ENCODE results near the gene CFAP52.

- TF ChIP-seq CTCF (IDR thresholded peaks at IDR 0.05 in 2 of 3, conservative IDR thresholded peaks at IDR 0.05 in 1 of 3; ENCODE audit: borderline replicate concordance in 1 of 3, insufficient read depth in 1 of 3, low read depth in 2 of 3, low read length in 2 of 3) (no peak), EZH2 (IDR thresholded peaks at IDR 0.05) (no peak), REST (IDR thresholded peaks at IDR 0.05; ENCODE audit: low read depth) (no peak), JUND (IDR thresholded peaks at IDR 0.05) (no peak), SIN3A (IDR thresholded peaks at IDR 0.05; ENCODE audit: low read depth) (no peak), RAD21 (IDR thresholded peaks at IDR 0.05; ENCODE audit: low read depth) (no peak)
Observed at GRCh38 chr17:9587969-9588656, 11.7 kb downstream of the CFAP52 start.
